T-helper 22 cell (primary cell): ENCODE results near the gene RELL2.

Experiments used
- DNase-seq: peaks from one replicate; pipeline ENCODE4 v3.0.0-alpha.2; 2020; ENCODE audit warnings: low read depth

Gene RELL2

DNA sequence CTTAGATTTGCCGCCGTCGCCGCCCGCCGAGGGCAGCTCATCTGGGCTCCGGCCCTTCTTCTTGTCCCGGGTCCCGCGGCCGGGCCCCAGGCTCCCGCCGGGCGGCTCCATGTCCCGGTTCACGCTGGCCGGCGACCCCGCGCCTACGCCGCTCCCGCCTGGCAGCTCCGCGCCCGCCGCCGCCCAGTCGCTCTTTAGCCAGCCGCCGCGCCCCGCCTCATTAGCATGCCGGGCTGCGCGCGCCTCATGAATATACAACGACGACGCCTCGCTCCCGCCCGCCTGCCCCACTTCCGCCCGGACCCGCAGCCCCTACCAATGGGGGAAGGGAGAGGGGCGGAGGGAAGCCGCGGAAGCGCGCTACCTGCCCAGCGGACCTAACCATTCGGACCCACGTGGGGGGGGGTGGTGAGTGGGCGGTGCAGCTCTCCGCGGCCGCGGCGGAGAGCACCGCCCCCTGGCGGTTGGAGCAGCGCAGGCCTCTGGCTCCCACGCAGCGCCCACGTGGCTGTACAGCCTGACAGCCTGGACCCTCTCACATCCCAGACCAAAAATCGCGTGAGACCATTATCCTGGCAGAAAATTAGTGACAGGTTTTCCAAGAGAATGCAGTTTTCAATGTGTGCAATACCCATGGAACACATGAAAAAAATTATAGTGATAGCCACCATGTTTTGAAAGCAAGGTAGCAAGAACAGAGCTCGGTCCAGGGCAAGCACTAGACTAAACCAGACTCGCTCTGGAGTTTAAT is 17.8 kb upstream of the RELL2 start, which contains the start of gene DIAPH1:
Gene DIAPH1 (minus strand): TSS at position 197 of the 751 bp plus-strand sequence. CDS start 86 bp downstream, at position 111.
- DNase-seq, result peak; percentile 97

DNA sequence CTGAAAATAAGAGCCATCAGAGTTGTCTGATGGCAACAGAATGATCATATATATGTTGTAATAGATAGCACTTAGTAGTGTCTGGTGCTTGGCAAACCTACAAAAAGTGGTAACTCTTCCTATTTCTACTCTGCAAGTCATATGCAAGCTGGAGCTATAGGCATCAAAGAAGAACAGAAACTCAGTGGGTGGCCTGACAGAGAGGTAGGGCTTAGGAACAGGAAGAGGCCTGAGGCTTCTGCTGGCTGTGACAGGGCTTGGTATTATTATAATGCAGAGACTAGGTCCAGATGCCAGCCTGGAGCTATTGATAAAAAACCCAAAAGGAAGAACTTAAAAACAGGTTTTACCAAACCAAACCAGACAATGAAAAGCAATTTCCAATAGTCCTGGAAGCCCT is 13.6 kb upstream of the RELL2 start:
- DNase-seq, result no peak

DNA sequence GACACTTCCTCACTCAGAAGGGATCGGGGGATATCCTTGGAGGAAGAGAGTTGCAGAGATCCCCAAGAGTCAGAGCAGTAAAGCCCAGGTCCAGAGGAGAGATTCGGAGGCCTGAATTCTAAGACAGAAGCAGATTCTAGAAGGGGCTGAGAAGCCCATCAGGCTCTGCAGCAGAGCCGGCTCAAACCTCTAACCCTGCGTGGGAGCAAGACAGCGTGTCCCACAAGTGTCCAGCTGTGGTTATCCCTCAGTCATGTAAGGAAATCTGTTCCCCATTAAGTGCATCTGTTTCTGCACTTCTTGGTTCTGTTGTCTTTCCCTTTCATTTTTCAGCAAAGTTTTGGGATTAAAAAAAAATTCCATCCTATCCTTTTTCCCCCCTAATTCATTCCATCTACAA is 13.2 kb upstream of the RELL2 start:
- no peak for DNase-seq

DNA sequence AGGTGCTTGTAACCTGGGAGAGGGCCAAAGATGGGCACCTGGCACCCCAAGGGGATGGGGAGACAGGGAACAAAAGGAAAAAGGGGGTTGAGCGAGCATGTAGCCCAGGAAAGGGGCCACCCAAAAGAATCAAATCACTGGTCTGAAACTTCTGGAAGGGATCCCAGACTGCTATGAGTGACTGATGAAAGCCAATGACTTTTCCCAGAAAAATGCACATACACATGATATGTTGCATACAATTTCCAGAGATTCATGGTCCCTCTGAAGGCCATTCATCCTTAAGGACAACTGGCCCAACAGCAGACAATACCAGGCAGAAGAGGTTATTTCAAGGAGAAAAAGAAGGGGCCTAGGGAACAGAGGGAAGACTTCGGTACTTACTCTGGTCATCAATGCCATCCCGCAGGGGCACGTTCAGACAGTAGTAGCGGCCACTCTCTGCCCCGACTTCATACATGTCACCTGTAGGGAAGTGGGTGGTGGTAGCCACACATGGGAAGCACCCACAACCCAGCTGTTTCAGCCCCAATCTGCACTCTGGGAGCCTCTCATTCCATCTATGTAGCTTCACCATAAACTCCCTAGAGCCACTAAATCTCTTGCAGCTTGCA is 8.5 kb upstream of the RELL2 start:
- DNase-seq, result no peak

DNA sequence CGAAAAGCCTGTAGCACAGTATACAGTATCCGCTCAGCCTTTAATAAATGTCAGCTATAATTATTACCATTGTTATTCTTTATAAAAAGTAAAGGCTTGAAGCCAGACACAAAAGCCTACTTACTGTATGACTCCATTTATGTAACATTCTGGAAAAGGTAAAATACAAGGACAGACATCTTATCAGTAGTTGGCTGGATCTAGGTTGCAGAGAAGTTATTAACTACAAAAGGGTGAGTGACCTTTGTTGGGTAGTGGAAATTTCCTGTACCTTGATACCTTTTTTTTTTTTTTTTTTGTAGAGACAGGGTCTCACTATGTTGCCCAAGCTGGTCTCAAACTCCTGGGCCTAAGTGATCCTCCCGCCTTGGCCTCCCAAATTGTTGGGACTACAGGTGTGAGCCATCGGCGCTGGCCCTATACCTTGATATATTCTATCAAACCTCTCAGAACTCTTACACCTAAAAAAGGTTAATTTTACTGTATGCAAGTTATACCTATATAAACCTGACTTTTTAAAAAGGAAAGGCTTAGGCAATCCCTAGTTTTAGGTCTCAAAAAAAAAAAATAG is 6.1 kb upstream of the RELL2 start:
- DNase-seq, result no peak

DNA sequence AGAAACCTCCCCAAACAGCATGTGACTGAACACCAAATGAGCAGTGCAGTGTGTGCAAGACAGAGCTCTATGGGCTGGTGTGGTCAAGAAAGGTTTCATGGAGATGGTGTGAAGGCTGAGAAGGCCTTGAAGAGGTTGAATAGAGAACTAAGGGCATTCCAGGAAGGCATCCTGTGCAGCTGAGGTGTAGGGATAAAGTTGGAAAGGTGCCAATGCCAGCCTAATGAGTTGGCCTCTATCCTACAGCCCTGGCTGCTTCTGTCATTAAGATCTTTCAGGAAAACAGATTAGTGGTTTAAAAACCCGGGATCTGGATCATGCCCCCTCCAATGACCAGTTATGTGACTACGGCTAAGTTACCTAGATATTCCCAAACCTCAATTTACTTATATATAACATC is 4.1 kb upstream of the RELL2 start:
- DNase-seq, result no peak

DNA sequence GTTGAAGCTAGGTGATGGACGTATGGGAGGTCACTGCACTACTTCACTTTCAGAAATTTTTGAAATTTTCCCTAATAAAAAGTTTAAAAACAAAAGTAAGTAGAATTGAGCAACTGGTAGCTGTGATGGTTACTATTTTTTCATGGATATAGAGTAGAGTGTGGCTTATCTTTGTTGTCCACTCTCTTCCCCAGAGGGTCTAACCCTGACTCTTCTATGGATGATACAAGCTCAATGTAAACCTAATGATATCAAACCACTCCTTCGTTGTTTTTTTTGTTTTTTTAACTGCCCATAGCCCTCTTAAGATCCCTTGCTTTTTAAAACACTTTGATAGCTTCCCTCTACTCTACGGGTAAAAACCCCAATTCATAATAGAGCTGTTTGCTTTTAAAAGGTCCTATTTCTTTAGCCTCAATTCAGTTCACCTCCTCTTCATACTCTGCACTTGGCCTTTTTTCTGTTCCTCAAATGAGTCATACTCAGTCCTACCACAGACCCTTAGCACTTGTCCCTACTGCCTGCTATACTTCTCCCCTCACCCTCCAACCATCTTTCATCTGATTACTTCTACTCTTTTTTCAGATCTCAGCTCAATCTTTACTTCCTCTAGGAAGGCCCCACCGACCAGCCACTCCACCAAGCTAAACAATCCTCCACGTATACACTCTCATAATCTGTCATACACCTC is 2.8 kb upstream of the RELL2 start:
- no peak for DNase-seq

DNA sequence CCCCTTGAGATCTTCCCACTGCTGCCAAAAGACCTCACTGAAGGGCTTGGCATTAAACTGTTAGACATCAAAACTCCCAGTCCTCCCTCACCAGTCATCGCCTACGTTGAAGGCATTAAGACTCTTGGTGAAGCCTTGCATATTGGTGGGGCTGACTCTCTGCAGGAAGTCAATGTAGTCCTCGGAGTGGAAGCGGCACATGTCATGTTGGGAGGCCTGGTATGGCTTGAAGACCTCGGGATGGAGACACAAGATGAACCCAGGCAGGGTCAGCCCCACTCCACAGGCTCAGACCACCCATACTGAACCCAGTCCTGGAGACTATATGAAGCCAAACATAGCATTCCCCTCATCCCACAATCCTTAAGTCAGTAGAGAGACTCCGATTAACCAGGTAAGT is 2.1 kb upstream of the RELL2 start:
- no peak for DNase-seq

DNA sequence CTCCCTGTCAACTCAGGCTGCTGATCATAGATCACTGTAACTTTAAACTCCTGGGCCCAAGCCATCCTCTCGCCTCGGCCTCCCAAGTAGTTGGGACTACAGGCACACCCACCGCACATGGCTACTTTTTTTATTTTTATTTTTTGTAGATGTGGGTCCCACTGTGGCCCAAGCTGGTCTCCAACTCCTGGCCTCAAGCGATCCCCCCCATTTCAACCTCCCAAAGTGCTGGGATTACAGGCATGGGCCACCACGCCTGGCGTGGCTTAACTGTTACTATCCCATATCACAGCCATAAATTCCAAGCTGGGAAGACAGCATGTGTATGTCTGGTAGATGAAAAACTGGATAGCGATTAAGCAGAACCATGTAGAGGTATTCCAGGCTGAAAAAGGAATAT is 1.2 kb upstream of the RELL2 start:
- DNase-seq, result no peak

DNA sequence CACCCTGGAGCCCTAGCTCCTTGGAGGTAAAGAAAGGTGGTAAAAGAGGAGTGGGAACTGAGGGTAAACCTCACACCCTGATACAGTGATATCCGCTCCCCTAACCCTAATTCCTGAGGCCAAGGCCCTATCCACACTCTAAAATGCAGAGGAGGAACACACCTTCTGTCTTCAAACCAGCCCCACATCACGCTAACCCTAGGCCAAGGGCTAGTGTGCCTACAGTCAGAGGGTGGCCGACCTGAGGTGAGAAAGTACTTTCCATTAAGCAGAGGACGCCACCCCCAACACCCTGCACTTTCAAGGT is 738 bp upstream of the RELL2 start:
- no peak for DNase-seq

DNA sequence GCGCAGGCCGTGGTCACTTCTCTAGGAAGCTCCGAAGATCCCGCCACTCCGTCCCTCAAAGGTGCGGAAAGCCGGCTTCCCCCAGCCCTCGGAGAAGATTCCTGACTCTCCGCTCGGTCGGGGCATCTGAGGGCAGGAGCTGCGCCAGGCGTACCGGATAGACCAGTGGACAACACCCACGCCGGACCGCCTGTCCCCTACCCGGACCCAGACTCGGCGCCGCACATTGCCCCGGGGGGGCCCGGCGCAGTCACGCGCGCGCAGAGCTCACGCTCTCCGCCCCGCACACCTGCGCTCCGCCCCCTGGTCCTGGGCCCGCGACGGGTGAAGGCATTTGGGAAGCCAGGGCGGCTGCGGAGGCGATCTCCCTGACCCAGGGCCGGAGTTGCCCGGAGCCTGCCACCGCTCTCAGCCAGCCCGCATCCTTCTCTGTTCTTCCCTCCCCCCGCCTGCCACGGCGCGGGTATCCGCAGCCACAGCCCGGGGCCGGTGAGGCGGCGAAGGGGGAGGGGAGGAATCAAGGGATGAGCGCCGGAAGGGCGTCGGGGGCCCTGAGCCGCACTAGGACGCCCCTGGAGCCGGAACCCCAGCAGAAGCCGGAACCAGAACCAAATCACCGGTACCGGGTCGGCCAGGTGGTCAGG is 448 bp downstream of the RELL2 start:
- DNase-seq, result peak; percentile 36

DNA sequence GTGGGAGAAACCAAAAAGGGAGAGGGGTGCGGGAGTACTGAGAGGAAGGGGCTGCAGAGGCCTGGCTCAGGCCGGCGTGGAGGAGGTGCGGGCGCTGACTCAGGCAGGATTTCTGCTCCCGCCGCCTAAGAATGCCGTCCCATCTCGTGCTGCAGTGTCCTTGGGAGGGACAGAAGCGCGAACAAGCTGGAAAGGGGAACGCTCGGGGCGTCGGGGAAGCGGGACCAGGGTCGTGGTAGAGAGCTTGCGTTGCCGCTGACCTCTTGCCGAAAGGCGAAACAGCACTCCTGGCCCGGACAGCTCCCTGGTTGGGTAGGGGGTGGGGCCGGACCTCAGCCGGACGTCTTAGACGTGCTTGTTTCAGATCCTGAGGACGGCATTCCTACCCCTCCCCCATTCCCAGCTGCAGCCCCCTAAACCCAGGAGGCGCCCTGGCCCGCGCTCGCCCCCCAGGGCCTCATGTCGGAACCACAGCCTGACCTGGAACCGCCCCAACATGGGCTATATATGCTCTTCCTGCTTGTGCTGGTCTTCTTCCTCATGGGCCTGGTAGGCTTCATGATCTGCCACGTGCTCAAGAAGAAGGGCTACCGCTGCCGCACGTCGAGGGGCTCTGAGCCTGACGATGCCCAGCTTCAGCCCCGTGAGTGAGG is 1.1 kb downstream of the RELL2 start:
- peak; percentile 40 for DNase-seq

DNA sequence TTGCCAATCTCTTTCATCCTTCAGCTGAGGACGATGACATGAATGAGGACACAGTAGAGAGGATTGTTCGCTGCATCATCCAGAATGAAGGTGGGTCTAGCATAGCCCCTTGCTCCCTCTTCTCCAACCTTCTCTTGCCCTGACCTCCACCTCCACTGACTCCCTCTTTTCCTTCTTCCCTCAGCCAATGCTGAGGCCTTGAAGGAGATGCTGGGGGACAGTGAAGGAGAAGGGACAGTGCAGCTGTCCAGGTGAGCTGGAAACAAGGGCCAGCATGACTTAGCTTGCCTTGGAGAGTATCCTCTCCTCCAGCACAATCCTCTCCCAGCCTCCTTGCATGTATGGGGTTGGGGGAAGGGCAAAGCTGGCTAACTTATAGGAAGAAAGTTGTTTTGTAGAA is 2.0 kb downstream of the RELL2 start:
- DNase-seq, result no peak

DNA sequence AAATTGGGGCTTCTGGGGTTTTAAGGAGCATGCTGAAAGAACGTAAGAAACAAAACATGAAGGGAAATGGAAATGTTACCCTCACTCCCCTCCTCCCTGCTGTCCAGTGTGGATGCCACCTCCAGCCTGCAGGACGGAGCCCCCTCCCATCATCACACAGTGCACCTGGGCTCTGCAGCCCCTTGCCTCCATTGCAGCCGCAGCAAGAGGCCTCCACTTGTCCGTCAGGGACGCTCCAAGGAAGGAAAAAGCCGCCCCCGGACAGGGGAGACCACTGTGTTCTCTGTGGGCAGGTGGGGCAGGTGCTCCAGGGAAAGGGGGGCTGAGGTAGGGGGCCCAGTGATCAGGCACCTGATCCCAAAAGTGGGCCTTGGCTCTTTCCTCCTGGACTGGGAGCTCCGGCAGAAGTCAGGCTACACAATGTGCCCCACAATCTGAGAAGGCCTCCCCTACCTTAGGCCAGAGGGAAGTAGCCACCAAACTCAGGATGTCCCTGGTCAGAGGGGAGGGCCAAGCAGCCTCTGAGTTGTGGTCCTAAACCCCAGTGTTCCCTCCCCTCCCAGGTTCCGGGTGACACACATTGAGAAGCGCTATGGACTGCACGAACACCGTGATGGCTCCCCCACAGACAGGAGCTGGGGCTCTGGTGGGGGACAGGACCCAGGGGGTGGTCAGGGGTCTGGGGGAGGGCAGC is 2.7 kb downstream of the RELL2 start:
- no peak for DNase-seq

DNA sequence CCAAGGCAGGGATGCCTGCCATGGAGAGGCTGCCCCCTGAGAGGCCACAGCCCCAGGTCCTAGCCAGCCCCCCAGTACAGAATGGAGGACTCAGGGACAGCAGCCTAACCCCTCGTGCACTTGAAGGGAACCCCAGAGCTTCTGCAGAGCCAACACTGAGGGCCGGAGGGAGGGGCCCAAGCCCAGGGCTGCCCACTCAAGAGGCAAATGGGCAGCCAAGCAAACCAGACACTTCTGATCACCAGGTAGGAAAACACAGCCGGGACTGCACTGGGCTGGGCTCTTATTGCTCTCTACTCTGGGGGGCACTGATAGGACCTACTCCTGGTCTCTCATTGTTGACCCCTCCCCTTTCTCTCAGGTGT is 3.2 kb downstream of the RELL2 start:
- DNase-seq, result no peak

DNA sequence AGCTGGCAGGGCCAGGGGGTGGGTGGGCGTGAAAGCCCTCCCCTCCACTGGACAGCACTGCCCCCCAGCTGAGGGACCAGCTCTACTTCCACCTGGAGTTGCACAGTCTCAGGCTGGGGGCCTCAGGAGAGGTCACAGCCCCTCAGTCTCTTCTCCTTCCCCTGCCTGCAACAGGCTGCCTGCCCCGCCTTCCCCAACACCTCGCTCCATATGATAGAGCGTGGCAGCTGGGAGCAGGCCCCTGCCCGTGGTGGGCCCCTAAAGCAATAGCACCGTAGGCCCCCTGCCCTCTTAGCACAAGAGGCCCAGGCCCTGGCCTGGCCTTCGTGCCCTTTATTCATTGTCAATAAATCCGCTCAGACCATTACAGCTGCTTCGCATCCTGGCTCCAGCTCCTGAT is 3.9 kb downstream of the RELL2 start:
- DNase-seq, result no peak

DNA sequence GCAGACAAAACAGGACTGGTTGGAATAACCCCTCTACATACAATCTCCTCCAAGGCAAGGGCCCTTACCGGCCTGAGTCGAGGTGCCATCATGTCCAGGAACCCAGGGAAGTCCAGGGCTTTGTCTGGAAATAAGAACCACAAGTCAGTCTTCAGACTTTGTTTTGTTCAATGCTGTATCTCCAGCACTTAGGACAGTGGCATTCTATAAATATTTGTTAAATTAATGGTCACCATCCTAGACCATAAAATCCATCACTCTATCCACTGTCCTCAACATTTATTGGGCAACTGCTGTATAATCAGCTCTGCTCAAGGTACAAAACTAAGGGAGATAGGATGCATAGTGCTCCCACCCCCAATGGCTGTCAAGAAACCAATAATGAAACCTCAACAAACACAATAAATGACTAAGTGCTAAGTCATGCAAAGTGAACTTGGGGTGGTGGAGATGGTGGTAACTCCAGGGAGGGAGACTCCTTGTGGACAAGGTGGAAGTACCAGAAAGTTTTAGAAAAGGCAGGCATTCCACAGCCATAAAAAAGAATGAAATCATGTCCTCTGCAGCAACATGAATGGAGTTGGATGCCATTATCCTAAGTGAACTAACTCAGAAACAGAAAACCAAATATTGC is 5.0 kb downstream of the RELL2 start:
- no peak for DNase-seq

DNA sequence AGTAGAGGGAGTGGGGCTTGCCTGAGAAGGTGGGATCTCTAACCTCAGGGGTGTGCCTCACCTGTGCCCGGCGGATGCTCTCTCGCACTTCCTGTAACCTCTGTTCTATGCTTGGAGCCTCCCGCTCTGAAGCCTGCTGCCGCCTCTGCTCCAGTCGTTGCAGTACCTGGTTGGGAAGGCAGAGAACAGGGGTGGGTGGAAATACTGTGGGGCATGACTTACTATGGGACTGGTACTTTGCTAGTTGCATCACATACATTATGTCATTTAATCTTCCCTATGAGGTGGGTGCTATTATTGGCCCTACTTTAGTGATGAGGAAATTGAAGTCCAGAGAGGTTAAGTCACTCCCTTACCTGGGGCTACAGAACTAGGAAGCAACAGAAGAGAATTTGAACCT is 9.2 kb downstream of the RELL2 start:
- no peak for DNase-seq

DNA sequence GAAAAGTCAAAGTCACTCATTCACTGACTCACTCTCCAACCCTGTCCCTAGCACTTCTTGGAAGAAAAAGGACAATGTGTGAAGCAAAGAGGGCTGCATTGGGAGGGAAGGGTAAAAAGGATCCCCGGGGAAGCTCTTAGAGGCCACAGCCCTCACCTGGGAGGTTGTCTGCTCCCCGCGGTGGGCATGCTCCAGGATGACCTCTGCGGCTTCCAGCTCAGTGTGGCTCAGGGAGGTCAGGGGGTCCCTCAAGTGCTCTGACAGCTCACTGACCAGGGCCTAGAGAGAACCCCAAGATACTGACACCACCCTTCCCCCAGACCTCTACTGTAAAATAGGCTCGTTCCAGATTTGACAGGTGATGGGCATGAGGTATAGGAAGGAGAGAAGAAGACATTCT is 10.4 kb downstream of the RELL2 start:
- DNase-seq, result no peak

DNA sequence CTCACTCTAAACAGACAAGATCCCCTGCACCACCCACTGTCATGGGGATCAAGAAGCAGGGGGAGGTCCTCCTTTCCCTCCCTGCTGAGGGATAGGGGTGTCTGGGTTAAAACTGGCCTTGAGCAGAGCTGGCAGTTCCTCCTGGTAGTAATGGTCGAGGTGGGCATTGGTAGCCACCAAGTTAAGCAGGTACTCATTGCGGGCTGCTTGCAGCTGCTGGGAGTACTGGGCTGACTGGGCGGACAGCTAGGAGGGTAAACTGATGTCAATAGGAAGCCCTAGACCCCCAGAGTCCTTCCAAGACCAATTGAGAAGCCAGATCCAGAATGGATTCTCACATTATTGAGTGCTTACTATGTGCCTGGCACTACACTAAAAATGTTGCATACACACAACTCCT is 11.1 kb downstream of the RELL2 start:
- no peak for DNase-seq

DNA sequence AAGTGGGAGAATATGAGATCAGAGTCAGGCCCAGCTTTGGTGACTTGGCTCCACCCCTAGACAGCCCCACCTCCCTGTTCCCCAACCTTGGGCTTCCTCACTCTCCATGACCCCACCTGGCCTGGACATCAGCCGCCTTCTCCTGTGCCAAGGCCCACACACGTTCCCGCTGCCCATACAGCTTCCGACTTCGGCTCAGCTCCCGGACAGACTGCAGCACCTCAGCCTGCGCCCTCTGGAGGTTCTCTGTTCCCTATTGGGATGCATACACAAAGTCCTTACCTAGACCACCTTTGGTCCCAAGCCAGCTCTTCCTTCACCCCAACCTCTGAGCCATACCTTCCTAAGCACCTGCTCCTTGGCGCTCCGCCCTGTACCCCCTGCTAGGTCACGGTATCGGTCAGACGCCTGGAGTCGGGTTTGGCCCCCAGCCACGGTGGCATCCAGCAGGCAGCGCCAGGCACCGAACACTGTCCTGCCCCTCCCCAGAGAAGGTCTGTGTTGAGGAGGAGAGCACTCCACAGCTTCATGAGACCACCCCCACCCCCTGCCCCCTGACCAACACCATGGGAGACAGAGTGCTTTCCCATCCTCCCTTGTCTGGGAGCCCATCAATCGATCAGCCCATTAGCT is 12.4 kb downstream of the RELL2 start:
- no peak for DNase-seq
